ENCODE data around the gene HS3ST6.

GRCh38 chr16:1895068-1895467, 23.1 kb downstream of the HS3ST6 start:
- no peak for TF ChIP-seq POLR2A (IDR thresholded peaks at IDR 0.05; ENCODE audit: low read depth, low read length)
- no peak for TF ChIP-seq TAF1 (IDR thresholded peaks at IDR 0.05; ENCODE audit: borderline replicate concordance, low read depth, low read length)

All from GM12892 (cell line).